NCI-H146 (cell line): ENCODE results near the gene ZNHIT2.
"Not testable (repeated sequence)": the region's sequence is repeated elsewhere in the genome, so short reads cannot be mapped to it uniquely, and the experiment has no call there.

Experiments
- DNase-seq: peaks from one replicate; lab custom pipeline; 2025; lab: John Stamatoyannopoulos, UW

Gene ZNHIT2

DNA sequence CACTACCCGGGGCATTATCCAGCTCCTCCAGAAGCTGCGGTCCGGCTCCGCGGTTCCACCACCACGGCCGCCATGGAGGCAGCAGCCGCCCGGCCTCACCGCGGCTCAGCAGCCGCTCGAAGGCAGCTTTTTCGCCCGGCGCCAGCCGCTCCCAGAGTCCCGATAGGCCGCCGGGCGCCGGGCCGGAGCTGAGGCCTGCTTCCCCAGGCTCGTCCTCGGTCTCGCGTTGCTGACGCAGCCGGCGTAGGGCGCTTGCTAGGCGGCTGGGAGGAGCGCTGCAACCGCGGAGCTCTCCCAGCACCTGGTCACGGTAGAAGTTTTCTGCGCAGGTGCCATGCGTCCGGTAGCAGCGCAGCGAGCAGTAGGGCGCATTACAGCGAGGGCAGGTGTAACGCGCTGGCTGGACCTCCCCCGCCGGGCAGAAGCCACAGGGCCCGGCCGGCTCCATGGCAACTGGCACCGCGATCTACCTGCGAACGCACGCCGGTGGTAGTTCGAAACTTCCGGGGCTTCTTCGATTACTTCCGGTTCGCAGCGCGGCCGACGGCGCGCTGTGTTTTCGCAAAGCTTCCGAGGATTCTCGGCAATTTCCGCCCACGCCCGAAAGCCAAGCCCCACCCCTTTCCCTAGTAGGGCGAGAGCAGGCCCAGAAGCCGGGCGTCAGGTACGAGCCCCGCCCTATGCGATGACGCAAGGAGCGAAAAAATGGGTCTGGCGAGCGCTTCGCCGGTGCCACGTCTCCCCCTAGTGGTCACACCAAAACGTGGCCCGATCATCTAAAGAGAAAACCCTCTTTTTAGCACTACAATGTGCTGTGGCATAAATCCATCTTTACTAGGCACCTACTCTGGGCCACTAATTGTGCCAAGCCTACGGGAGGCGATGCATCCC lies at the start of gene ZNHIT2:
ZNHIT2 (minus strand) TSS at position 496 of the 891 bp plus-strand sequence; CDS start at position 448, 48 bp downstream.
- peak; percentile 99 for DNase-seq

DNA sequence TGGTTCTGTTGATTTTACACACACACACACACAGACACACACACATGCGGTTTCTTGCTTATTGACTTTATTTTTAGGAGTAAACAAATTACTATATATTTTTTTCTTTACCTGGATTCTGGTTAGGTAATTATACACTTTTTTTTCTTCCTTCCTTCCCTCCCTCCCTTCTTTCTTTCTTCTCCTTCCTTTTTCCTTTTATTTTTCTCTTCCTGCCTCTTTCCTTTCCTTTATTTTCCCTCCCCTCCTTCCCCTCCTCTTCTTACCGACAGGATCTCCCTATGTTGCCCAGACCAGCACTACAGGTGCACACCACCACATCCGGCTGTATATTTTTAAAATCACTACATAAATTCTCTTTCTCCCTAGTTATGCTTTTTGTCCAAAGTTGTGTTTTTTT lies 49.4 kb upstream of the ZNHIT2 start:
- DNase-seq = no peak

DNA sequence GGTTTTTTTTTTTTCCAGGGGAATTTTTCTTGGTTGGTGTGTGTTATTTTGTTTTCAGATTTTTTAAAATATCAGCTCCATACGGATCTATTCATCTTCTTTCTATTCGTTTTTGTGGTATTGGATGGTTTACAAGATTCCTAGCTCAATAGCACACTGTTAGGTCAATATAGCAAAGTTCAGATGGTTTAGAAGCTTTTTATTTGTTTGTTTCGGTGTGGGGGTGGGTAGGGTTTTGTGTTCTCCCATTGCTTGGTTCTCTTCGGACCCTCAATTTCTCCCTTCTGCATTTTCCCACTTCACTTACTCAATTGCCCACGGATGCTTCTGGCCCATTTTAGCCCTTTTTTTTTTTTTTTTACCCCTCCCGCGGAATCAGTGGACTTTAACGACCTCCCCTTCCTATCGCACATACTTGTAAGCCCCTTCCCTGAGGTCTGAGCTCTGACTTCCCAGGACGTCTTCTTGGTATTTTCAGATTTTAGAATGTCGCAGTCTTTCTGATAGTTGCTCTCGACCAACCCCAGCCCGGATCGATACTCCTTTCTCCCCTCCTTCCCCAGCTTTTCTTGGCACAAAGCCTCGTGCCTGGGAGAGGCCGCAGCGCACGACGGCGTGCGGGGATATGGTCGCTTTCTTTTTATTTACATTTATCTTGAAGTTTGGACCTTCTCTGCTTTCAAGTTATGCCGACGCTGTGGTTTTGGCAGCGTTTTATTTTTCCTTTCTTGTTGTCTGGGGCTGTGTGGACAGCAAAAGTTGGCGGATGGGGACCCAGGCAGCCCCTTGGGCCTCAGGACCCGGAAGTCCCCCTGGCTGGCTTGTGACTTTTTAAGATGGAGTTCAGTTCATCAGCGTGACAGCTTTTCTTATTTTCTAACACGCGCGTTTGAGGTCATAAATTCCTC lies 48.2 kb upstream of the ZNHIT2 start:
- no peak for DNase-seq

DNA sequence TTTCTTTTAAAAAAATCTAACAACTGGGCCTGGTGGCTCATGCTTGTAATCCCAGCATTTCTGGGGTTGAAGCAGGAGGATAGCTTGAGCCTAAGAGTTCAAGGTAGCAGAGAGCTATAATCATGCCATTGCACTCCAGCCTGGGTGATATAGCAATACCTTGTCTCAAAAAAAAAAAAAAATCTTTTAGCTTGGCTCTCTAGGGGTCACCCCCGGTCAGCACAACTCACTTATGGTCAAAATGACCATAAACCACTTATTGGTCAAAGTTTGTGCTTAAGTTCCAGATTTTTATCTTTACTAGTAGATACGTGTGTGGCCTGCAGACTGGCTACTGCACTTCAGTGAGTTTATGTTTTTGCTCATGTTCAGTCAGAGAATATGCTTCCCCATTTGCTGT lies 46.2 kb upstream of the ZNHIT2 start:
- no peak for DNase-seq

DNA sequence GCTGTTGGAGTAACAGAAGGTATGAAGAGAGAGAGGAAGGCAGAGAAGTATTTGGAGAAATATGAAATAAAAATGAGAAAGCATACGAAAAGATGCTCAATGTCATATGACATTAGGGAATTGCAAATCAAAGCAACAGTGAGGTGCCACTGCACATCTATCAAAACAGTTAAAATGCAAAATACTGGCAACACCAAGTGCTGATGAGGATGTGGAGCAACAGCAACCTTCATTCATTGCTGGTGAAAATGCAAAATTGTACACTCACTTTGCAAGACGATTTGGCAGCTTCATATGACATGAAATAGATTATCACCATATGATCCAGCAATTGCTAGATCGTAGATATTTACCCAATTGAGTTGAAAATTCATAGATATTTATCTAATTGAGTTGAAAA lies 43.1 kb upstream of the ZNHIT2 start:
- DNase-seq = no peak

DNA sequence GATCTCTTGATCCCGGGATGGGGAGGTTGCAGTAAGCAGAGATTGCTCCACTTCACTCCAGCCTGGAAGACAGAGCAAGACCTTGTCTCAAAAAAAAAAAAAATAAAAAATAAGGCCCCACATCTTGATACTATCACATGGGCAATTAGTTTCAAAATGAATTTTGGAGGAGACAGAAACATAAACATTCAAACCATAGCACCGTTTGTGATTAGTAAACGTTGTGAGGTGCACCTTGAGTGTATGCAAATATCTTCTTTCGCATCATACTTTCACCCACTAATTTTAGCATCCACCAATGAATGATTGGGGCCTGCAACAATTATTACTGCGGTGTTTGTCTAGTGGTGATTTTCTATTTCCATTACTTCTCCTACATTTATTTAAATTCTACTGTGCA lies 41.5 kb upstream of the ZNHIT2 start:
- DNase-seq = no peak

DNA sequence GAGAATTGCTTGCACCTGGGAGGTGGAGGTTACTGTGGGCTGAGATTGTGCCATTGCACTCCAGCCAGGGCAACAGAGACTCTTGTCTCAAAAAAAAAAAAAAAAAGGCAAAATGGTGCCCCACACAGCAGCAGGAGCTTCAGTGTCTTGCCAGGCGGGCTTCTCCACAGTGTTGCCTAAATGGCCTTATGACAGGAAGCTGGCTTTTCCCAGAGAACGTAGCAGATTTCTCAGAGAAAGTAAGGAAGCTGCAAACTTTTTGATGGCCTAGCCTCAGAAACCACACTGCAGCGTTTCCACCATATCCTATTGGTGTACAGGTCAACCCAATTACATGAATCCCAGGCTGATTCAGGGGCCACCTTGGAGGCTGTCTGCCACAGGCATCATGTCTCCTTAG lies 39.8 kb upstream of the ZNHIT2 start:
- no peak for DNase-seq

DNA sequence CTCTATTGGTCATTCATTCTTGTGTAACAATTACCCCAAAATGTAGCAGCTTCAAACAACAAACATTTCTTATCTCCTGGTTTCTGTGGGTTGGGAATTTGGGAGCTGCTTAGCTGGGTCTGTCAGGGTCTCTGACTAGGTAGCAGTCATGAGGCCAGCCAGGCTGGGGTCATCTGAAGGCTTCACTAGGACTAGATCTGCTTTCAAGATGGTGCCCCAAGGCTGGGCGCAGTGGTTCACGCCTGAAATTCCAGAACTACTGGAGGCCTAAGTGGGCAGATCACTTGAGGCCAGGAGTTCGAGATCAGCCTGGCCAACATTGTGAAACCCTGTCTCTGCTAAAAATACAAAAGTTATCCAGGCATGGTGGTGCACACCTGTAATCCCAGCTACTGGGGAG lies 39.4 kb upstream of the ZNHIT2 start:
- no peak for DNase-seq

DNA sequence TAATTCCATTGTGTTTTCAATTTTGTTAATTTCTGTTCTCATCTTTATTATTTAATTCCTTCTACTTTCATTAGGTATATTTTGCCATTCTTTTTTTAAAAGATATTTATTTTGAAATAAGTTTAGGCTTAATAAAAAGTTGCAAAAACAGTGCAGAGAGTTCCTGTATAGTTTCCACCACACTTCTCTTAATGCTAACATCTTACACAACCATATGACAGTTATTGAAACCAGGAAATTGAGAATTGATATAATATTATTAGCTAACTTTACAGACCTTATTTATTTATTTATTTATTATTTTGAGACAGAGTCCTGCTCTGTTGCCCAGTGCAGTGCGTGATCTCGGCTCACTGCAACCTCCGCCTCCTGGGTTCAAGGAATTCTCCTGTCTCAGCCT lies 38.8 kb upstream of the ZNHIT2 start:
- DNase-seq = no peak

DNA sequence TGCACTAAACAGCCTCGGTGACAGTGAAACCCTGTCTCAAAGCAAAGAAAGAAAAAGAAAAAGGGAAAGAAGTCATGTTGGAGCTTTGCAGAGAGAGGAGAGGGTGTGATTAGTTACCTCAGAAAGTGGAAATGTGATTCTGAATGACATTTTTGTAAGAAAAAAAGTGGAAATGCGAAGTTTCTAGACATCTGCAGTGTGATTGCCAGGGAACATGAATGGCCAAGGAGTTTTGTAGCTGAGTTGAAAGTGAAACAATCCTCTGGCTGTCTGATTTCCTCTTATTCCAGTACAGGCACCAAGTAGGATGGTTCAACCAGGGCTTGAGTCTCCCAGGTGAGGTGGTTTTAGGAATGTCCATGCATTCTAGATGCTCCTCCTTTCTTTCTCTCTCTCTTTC lies 34.6 kb upstream of the ZNHIT2 start:
- DNase-seq = no peak

DNA sequence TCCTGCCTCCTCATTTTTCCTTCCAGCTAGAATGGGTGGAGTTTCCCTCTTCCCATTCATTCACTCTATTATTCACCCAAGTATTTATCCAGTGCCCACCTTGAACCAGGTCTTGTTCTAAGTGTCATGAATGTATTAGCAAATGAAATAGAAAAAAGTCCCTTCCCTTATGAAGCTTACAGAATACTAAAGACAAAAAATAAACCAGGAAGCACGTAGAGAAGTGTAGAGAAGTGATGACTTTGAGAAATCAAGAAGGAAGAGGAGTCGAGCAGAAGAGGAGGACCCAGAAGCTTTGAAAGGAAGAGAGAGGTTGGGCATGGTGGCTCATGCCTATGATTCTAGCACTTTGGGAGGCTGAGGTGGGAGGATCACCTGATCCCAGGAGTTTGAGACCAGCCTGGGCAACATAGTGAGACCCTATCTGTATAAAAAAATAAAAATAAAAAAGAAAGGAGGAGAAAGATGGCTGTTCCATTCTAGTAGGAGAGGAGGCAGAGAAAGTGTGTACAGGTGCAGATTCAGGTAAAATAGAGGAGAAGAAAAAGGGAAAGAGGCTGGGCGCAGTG lies 33.9 kb upstream of the ZNHIT2 start:
- DNase-seq = no peak

DNA sequence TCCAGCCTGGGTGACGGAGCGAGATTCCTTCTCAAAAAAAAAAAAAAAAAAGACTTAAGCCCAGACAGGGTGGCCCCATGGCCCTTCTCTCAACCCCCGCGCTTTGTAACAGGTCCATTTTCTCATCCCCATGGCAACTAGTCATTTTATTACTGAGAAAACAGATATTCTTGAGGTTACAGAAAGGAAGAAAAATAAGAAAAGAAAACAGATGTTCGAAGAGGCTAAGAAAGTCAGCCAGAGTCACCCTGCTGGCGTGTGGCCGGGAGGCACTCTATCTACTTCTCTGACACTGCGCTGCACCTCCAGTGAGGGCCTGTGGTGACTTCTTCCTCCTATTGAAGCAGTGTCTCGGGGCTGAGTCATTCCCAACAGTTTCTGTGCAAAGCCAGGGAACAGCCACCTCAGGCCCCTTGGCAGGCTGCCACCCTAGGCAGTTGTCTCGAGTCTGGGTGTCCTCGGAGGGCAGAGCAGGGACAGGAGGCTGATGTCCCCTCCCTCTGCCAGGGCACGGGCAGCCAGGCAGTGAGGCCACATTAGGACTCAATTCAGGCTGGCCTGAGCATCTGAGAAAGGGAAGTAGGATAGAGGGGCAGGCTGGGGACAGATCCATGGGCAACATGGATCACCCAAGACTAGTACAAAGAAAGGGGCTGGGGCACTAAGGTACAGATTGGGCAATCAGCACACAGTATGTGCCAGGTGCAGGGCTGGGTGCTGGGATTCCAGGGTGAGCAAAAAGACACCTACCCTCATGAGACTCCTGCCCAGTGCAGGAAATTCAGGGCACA lies 33.2 kb upstream of the ZNHIT2 start:
- peak; percentile 23 for DNase-seq

DNA sequence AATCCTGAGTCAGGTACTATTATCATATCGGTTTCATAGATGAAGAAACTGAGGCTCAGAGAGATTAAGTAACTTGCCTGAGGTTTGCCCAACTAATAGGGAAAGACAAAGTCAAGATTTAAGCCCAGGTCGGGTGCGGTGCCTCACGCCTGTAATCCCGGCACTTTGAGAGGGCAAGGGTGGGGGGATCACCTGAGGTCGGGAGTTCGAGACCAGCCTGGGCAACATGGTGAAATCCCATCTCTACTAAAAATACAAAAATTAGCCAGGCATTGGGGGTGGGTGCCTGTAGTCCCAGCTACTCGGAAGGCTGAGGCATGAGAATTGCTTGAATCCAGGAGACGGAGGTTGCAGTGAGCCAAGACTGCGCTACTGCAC lies 32.6 kb upstream of the ZNHIT2 start:
- DNase-seq = not testable (repeated sequence)

DNA sequence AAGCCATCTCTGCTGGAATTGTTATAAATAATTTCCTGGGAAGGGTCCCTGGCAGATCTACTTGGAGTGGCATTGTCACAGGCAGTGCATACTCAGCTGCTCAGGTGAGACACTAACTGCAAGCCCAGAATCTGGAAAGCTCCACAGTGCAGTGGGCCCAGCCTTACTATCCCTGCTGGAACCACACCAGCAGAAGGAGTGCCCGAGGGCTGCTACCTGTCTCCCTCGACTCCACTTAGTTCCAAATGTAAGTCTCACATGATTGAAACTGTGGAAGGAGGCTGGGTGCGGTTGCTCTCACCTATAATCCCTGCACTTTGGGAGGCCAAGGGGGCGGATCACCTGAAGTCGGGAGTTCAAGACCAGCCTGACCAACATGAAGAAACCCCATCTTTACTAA lies 31.2 kb upstream of the ZNHIT2 start:
- DNase-seq = no peak

DNA sequence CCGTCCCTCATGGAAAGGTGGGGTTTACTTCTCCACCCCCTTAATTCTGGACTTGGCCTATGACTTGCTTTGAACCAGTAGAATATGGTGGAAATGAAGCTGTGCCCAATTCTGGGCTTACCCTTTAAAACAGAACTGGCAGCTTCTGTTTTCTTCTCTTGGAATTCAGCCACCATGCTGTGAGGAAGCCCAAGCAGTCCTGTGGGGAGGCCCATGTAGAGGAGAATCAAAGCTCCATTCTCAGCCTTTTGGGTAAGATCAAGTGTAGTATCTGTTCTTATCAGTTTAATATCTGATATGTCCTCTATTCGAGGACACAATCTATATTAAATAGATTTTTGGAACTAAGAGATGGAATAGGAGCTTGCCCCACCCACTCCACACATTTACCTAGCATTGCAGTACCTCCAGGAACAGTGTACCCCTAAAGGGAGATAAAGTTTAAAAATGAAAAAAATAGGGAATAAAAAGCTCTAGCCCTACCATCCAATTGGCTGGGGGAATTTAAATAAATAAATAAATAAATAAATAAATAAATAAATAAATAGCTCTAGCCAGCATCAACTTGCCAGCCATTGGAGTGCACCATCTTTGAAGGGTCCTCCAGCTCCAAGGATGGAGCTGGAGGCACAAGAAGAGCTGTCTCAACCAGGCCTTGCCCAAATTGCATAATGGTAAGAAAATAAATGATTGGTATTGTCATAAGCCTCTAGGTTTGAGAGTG lies 30.0 kb upstream of the ZNHIT2 start:
- DNase-seq = no peak

DNA sequence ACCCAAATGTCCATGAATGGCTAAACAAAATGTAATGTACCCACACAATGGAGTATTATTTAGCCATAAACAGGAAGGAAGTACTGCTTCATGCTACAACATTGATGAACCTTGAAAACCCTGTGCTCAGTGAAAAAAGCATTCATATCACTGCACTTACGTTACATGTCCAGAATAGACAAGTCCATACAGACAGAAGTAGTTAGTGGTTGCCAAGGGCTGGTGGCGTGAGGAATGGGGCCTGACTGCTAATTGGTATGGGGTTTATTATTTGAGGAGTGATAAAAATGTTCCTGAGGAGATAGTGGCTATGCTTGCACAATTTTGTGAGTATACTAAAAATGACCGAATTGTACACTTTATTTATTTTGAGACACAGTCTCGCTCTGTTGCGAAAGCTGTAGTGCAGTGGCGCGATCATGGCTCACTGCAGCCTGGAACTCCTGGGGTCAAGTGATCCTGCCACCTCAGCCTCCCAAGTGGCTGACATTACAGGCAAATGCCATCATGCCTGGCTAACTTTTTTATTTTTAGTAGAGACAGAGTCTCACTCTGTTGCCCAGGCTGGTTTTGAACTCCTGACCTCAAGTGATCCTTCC lies 24.5 kb upstream of the ZNHIT2 start:
- DNase-seq = no peak

DNA sequence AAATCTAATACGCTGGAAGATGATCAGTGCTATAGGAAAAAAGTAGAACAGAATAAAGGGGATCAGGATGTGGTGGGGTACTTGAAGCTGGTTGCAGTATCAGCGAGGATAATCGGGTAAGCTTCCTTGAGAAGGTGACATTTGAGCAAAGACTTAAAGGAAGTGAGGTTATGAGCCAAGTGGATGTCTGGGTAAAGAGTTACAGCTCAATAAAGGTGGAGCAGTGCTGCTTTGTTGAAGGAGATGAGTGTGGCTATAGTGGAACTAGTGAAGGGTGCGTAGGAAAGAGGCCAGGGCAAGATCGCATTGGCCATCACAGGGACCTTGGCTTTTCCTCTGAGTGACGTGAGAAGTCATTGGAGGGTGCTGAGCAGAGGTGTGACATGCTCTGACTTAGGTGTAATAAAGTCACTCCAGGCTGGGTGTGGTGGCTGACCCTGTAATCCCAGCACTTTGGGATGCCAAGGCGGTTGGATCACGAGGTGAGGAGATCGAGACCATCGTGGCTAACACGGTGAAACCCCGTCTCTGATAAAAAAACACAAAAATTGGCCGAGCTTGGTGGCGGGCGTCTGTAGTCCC lies 19.1 kb upstream of the ZNHIT2 start:
- no peak for DNase-seq

DNA sequence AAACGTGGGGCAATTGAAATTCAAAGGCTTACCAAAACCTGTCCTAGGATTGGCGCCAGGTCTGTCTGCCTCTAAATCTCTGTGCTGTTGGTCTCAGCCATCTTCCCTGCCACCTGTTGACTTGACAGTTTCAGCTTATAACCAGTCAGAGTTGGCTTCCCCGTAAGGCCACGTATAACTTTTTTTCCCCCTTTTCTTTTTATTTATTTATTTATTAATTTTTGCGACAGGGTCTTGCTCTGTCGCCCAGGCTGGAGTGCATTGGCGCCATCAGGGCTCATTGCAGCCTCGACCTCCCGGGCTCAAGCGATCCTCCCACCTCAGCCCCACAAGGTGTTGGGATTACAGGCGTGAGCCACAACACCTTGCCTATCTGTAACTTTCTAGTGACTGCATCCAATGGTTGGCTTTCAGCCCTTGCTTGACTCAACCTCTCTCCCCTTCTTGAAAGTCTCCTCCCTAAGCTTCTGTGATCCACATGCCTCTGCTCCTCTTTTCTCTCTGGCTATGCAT lies 18.2 kb upstream of the ZNHIT2 start:
- no peak for DNase-seq

DNA sequence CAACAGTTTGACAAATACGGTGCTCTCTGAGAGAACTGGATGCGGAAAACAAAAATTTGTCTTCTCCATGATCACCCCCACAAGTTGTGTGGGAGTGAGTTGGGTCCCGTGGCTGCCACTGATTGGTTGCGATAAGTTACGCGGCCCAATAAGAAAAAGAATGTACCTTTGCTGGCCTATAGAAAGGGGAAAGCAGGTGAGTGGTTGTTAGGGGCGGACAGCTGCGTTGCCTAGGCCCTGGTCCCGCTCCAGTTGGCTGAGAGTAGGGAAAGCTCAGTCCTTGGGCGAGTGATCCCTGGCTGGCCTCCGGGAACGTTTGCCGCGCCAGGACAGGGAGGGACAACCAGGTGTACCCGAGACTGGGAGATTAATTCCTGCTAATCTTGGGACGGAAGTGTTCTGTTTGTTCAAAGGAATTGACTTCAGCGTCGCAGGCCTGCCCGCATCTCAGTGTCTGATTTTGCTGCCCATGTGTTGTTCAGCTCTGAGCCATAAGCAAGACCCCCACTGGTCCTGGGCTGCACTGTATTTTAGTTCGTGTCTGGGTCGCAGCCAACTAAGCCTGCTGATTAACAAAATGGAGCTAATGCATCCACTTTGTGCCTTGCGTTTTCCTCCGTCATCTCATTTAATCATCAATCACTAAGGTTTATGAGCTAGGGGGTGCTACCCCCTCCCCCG lies 17.6 kb upstream of the ZNHIT2 start:
- peak; percentile 98 for DNase-seq
